ENCODE results near the gene SAV1.

The SAV1 gene

DNA sequence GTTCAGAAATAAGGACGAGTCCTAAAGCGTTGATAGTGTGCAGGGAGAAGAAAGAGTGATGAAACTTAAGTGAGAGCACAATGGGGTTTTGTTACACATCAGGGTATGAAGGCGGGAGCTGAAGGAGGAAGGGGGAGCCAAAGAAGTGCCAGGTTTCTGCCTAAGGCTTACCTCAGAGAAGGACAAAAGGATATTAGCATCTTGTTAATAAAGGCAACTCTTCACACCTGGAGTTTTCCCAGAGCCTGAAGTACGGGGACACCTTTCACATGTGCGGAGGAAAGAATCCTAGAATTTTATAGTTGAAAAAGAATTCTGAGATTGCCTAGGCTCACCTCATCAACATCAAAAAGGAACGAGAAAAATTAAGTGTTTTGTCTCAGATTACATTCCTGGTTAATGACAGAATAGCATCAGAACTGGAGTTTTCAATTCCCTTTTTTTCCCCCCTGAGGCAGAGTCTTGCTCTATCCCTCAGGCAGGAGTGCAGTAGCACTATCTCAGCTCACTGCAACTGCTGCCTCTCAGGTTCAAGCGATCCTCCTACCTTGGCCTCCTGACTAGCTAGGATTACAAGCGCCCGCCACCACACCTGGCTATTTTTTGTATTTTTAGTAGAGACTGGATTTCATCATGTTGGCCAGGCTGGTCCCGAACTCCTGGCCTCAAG, 2.2 kb upstream of the SAV1 start:
- TF ChIP-seq POLR2AphosphoS5 (IDR thresholded peaks at IDR 0.05; ENCODE audit: low read depth): no peak
- TF ChIP-seq, protein P1, sequence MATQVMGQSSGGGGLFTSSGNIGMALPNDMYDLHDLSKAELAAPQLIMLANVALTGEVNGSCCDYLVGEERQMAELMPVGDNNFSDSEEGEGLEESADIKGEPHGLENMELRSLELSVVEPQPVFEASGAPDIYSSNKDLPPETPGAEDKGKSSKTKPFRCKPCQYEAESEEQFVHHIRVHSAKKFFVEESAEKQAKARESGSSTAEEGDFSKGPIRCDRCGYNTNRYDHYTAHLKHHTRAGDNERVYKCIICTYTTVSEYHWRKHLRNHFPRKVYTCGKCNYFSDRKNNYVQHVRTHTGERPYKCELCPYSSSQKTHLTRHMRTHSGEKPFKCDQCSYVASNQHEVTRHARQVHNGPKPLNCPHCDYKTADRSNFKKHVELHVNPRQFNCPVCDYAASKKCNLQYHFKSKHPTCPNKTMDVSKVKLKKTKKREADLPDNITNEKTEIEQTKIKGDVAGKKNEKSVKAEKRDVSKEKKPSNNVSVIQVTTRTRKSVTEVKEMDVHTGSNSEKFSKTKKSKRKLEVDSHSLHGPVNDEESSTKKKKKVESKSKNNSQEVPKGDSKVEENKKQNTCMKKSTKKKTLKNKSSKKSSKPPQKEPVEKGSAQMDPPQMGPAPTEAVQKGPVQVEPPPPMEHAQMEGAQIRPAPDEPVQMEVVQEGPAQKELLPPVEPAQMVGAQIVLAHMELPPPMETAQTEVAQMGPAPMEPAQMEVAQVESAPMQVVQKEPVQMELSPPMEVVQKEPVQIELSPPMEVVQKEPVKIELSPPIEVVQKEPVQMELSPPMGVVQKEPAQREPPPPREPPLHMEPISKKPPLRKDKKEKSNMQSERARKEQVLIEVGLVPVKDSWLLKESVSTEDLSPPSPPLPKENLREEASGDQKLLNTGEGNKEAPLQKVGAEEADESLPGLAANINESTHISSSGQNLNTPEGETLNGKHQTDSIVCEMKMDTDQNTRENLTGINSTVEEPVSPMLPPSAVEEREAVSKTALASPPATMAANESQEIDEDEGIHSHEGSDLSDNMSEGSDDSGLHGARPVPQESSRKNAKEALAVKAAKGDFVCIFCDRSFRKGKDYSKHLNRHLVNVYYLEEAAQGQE (IDR thresholded peaks at IDR 0.05; ENCODE audit: insufficient replicate concordance, low read depth): no peak
- TF ChIP-seq, protein P2, sequence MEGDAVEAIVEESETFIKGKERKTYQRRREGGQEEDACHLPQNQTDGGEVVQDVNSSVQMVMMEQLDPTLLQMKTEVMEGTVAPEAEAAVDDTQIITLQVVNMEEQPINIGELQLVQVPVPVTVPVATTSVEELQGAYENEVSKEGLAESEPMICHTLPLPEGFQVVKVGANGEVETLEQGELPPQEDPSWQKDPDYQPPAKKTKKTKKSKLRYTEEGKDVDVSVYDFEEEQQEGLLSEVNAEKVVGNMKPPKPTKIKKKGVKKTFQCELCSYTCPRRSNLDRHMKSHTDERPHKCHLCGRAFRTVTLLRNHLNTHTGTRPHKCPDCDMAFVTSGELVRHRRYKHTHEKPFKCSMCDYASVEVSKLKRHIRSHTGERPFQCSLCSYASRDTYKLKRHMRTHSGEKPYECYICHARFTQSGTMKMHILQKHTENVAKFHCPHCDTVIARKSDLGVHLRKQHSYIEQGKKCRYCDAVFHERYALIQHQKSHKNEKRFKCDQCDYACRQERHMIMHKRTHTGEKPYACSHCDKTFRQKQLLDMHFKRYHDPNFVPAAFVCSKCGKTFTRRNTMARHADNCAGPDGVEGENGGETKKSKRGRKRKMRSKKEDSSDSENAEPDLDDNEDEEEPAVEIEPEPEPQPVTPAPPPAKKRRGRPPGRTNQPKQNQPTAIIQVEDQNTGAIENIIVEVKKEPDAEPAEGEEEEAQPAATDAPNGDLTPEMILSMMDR (IDR thresholded peaks at IDR 0.05; ENCODE audit: insufficient read depth, low read length): no peak
- TF ChIP-seq GABPA (IDR thresholded peaks at IDR 0.05; ENCODE audit: low read depth): no peak
- TF ChIP-seq SPI1 (IDR thresholded peaks at IDR 0.05; ENCODE audit: borderline replicate concordance, low read depth): no peak
- DNase-seq (ENCODE audit: low read depth in 1 of 2, low spot score in 1 of 2): no peak
- H3K4me3 ChIP-seq (replicated peaks; ENCODE audit: insufficient read depth, low read length): no peak overlapping the region
- no peak overlapping the region for H3K27ac ChIP-seq (replicated peaks)
- no peaks in the 10 kb centered on the region for H3K27me3 ChIP-seq (ENCODE audit: insufficient read depth, poor library complexity, severe bottlenecking)

DNA sequence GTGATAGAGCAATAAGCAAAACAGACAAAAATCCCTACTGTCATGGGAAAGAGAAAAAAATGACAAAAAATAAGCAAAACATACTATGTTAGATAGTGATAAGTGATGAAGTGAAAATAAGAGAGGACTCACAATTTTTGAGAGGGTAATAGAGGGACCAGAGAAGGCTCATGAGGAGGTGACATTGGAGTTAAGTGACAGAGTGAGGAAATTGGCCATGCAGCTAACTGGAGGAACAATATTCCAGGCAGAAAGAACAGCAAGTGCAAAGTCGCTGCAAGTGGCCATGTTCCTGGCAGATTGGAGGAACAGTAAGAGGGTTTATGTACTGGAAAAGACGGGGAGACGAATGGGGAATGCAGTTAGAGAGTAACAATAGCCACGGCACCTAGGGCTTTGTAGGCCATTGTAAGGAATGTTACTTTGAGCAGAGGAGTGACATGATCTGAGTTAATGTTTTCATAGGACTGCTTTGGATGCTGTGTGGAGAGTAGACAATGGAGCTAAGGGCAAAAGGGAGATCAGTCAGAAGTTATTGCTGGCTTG, 1.4 kb upstream of the SAV1 start:
- Histone ChIP-seq H3K27ac (replicated peaks) (no peak overlapping the region), H3K4me3 (replicated peaks; ENCODE audit: insufficient read depth, low read length) (no peak overlapping the region), H3K27me3 (ENCODE audit: insufficient read depth, poor library complexity, severe bottlenecking) (no peaks in the 10 kb centered on the region)
- DNase-seq (ENCODE audit: low read depth in 1 of 2, low spot score in 1 of 2): no peak
- no peak for TF ChIP-seq GABPA (IDR thresholded peaks at IDR 0.05; ENCODE audit: low read depth)
- TF ChIP-seq POLR2AphosphoS5 (IDR thresholded peaks at IDR 0.05; ENCODE audit: low read depth): no peak
- TF ChIP-seq SPI1 (IDR thresholded peaks at IDR 0.05; ENCODE audit: borderline replicate concordance, low read depth): no peak
- TF ChIP-seq, protein P1 (IDR thresholded peaks at IDR 0.05; ENCODE audit: insufficient replicate concordance, low read depth): no peak
- TF ChIP-seq, protein P2 (IDR thresholded peaks at IDR 0.05; ENCODE audit: insufficient read depth, low read length): no peak

- no peaks in the 10 kb centered on the region for H3K27me3 ChIP-seq (ENCODE audit: insufficient read depth, poor library complexity, severe bottlenecking)
- no peak for TF ChIP-seq GABPA (IDR thresholded peaks at IDR 0.05; ENCODE audit: low read depth)
- no peak for TF ChIP-seq POLR2AphosphoS5 (IDR thresholded peaks at IDR 0.05; ENCODE audit: low read depth)
- TF ChIP-seq, protein P1 (IDR thresholded peaks at IDR 0.05; ENCODE audit: insufficient replicate concordance, low read depth): no peak
- TF ChIP-seq SPI1 (IDR thresholded peaks at IDR 0.05; ENCODE audit: borderline replicate concordance, low read depth): no peak
- TF ChIP-seq, protein P2 (IDR thresholded peaks at IDR 0.05; ENCODE audit: insufficient read depth, low read length): no peak
- DNase-seq (ENCODE audit: low read depth in 1 of 2, low spot score in 1 of 2): no peak
- peak overlapping the region; percentile 80 for H3K4me3 ChIP-seq (replicated peaks; ENCODE audit: insufficient read depth, low read length)
- no peak overlapping the region for H3K27ac ChIP-seq (replicated peaks)
Observed at GRCh38 chr14:50668826-50669143, 679 bp upstream of the SAV1 start.
